ENCODE measurements around the gene RAI14.

- no peak for TF ChIP-seq CTCF (conservative IDR thresholded peaks at IDR 0.05)
- TF ChIP-seq EZH2 (IDR thresholded peaks at IDR 0.05; ENCODE audit: low read depth), result no peak
These were observed 20.3 kb downstream of the RAI14 start for GRCh38 chr5:34676416-34676815.
